Right renal pelvis (tissue), 4 donors: ENCODE data around the gene ABCA4. TPM values are rescaled to one million over a fixed set of nuclear protein-coding genes. Genes with fewer than 3 reads are reported as not detected.

Source experiments
- DNase-seq, 4 donors: peaks; one replicate each; pipeline ENCODE4 v3.0.0-alpha.2; 2013; ENCODE audit warnings: low read depth in 4 of 4, low spot score in 3 of 4, missing footprints in 1 of 4
- polyA plus RNA-seq, 4 donors: library from polyadenylated mRNA; unstranded; fragments of 120-200 nt; gene quantifications; one replicate each; pipeline ENCODE4 v1.2.1, GENCODE V29; 2013; ENCODE audit not compliant: insufficient read length in 4 of 4

The ABCA4 gene
- polyA plus RNA-seq, 4 donors = 6.2 to 9.0 (median 8.0) TPM

- DNase-seq = no peak
These were observed 3.6 kb upstream of the ABCA4 start for GRCh38 chr1:94124538-94124937.

DNA sequence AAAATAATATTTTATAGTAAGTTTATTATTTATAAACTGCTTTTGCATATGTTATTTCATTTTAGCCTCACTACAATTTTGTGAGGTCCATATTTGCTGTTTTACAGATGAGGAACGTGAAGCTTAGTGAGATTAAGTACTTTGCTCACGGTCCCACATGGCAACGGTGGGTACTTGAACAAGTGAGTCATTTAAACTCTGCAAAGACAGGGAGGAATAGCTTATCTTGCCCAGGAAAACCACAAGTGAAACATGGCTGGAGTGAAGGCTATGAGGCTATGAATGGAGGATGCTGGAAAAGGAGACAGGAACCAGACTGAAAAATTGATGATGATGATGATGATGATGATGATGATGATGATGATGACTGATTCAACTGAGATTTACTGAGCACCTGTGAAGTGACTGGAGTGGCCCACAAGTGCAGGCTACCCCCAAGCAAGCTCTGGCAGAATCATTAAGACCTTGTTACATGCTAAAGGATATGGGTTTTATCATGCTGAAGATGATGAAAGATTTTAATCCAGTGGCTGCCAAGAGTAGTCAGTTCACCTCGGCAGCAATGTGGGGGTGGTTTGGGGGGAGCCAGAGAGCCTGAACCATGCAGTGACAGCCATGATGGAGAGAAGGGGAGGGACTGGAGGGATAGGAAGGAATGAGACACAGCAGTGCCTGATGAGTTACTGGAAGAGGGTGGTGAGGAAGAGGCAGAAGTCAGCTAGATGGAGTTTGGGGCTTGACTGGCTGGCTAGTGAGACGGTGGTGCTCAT is 1.4 kb upstream of the ABCA4 start:
- DNase-seq = no peak

GRCh38 chr1:94121411-94121821 is 468 bp upstream of the ABCA4 start:
- no peak for DNase-seq

DNA sequence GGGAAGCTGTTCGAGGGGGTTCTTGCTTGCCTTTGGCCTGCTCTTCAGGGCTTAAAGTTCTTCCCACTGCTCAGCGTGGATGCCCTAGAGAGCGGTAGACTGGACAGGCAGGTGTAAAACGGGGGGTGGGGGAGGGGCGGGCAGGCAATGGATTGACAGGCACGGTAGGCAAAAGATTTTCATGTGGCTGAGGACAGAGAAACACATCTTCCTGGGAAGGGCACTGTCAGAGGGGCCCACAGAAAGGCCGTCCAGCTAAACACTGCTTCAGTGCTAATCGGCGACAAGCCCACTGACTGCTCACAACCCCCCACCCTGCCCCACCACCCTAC is 412 bp downstream of the ABCA4 start:
- no peak for DNase-seq

GRCh38 chr1:94119796-94120569 is 965 bp downstream of the ABCA4 start:
- DNase-seq = no peak

- DNase-seq = no peak
These were observed 1.6 kb downstream of the ABCA4 start for GRCh38 chr1:94119306-94119705.

DNA sequence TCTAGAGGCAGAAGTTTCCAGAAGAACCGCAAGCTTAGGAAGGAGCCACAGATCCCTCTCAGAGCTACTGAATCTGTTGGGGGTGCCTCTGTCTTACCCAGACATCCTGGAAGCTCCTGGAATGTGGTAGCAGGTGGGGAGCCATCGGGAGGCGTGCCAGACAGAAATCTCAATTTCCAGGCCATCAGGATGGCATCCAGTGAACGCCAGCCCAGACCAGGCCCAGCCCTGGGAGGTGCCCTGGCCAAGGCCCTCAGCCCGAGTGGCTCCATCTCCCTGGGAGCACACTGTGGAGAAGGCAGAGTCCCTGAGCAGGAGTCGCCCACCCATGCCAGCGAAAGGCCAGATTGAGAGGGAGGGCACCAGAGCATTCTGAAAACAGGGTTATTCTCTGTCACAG is 2.5 kb downstream of the ABCA4 start:
- no peak for DNase-seq

GRCh38 chr1:94118013-94118412 is 2.9 kb downstream of the ABCA4 start:
- no peak for DNase-seq

GRCh38 chr1:94117259-94117851 is 3.6 kb downstream of the ABCA4 start:
- DNase-seq = no peak

DNA sequence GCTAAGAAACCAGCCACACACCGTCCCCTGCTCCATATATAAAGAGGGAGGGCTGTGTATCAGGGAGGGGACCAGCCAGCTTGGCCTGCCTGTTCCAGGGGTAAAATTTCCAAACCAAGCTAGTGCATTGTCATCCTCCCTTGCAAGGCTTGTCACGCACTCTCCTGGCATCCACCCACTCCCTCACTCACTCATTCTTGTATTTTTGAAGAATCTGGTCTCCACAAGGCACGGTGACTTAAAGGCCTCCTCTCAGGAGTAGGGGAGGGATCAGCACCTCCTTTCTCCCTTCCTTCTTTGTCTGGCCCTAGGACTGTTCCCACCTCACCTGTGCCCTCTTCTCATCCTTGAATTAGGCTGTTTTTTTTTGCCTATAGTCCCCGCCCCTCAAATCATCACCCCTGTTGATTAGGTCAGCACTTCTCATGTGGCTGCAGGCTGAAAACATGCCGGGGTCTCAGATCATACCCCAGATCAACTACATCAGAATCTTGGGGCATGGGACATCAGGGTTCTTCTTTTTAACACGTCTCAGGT is 5.0 kb downstream of the ABCA4 start:
- DNase-seq = no peak

GRCh38 chr1:94115254-94115899 is 5.6 kb downstream of the ABCA4 start:
- no peak for DNase-seq

- no peak for DNase-seq
These were observed 7.2 kb downstream of the ABCA4 start for GRCh38 chr1:94113589-94114226.

DNA sequence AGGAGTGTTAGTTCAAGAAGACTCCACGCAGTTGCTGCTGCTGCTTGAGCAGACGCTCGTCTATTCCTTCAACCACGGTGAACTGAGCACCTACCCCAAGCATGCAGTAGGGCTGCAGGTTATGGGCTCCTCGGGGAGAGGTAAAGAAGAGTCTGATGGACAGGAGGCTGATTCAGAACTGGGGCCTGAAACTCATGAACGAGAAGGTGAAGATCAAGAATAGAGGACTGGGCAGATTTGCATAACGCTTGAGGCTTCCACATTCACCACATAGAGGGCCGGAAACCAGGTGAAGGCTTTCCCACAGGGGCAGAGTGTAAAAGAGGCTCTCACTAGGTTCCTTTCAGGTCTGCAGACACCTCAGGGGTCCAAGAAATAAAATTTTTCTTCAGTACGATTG is 9.1 kb downstream of the ABCA4 start:
- DNase-seq = no peak

DNA sequence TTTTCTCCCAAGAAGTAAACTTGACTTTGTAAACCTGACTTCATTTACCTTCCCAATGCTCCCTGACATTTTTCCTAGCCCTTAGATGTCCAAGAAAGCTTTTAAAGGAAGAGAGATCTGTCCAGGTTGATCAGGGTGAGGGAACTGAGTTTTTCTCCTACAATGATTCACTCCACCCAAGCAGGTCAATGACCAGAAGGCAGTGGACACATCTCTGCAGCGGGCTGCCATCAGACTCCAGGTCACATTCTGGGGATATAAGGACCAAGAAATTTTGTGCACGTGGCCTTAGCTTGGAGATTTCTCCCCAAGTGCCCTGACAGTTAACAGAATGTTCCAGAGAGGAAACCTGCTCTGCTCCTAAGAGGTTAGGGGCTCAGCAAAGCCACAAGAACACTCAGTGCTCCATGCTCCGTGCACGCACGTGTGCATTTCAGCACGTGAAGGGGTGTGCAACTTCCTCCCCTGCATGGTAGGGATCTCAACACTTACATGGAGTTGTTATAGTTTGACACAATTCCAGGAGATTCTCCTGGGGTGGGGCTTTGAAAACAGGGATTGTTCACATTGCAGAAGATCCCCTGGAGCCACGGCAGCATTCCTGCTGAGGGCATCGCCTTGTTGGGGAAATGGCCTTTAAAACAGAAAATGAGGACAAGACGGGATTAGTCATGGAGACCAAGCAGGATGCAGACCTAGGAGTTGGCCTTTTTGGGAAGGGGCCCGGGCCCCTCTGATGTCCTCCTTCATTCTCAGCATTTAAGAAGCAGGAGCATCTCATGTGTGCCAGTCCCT is 9.8 kb downstream of the ABCA4 start:
- no peak for DNase-seq

GRCh38 chr1:94110021-94110761 is 10.8 kb downstream of the ABCA4 start:
- DNase-seq = no peak

DNA sequence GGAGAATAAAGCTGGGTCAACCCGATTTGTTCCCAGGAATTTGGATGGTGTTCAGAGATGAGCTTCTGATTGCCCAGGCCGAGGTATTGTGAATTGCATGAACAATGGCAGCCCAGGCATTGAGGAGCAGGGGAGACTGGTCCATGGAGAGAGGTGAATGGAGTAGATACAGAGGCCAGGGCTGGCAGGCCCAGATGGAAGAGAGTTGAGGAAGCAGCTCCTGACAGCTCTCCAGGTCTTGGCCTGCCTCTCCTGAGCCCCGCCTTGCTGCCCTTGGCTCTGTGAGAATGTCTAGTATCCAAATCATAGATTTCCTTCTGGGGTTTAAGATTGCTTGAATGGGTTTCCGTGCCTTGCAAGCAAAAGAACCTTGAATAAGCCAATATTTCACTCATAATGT is 11.5 kb downstream of the ABCA4 start:
- no peak for DNase-seq

GRCh38 chr1:94107141-94107540 is 13.8 kb downstream of the ABCA4 start:
- no peak for DNase-seq

DNA sequence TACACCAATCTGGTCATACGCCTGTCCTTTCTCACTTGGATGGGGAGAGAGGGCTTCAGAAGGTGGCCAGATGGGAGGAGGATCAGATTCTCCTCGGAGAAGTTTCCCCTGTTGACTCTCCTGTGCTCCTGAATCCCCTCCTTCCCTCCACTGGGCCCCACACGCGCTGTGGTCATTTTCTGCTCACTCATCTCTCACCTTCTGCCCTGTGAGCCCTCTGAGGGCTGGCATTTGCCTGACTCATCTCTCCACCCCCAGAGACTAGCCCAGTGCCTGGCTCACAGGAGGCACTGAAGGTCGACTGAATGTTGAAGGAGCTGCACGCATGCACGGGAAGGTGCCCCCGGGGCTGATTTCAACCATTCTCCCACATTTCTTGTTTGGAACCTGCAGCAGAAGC is 14.2 kb downstream of the ABCA4 start:
- DNase-seq = no peak

- no peak for DNase-seq
These were observed 14.9 kb downstream of the ABCA4 start for GRCh38 chr1:94105957-94106529.
